IMR-90 (cell line): ENCODE results near the gene PLEKHH1. TPM values are rescaled to one million over a fixed set of nuclear protein-coding genes. Genes with fewer than 3 reads are reported as not detected.

Experiments
- ATAC-seq: fragments of 200-7000 bp; cut with Tn5 transposase; 2 replicates; pipeline ENCODE4 v1.9.1; 2020; ENCODE audit warnings: low read depth, mild to moderate bottlenecking, moderate library complexity
- BruUV-seq: library from RNA; stranded (reverse); fragments of 400-500 nt; replicated peaks from 2 replicates; lab custom pipeline; 2021; lab: Mats Ljungman, UMichigan
- CTCF ChIA-PET: fragments of 300-600 bp; formaldehyde crosslinking; extraction: SDS; loops from one replicate; lab custom pipeline; 2021; ENCODE audit warnings: antibody characterized with exemption; lab: Yijun Ruan, JAX
- POLR2A ChIA-PET: fragments of 300-600 bp; sonication (Branson Sonifier 250); formaldehyde crosslinking; loops from one replicate; lab custom pipeline; 2022; ENCODE audit warnings: antibody characterized with exemption; ENCODE audit not compliant: unreplicated experiment; lab: Charles Lee
- DNase-seq: peaks from one replicate; pipeline ENCODE4 v3.0.0; 2013
- H2AFZ ChIP-seq: replicated peaks from 2 replicates; pipeline ENCODE3; 2013; ENCODE audit warnings: low read length, mild to moderate bottlenecking; ENCODE audit not compliant: poor library complexity
- H2AK5ac ChIP-seq: 2 replicates; pipeline ENCODE4 v1.6.1; 2013; ENCODE audit warnings: low read depth, low read length, inconsistent platforms
- H2AK9ac ChIP-seq: replicated peaks from 2 replicates; pipeline ENCODE3; 2013; ENCODE audit warnings: mild to moderate bottlenecking, low read depth, low read length, moderate library complexity; ENCODE audit not compliant: poor library complexity
- H2BK120ac ChIP-seq: 2 replicates; pipeline ENCODE4 v1.6.1; 2013; ENCODE audit warnings: low read depth, low read length, inconsistent platforms
- H2BK15ac ChIP-seq: 3 replicates; pipeline ENCODE4 v1.6.1; 2013; ENCODE audit warnings: low read depth, low read length, inconsistent platforms
- H2BK20ac ChIP-seq: 2 replicates; pipeline ENCODE4 v1.6.1; 2013; ENCODE audit warnings: low read depth, mild to moderate bottlenecking, inconsistent platforms, low read length, moderate library complexity
- H2BK5ac ChIP-seq: 2 replicates; pipeline ENCODE4 v1.6.1; 2013; ENCODE audit warnings: mild to moderate bottlenecking, low read depth, low read length, inconsistent platforms; ENCODE audit not compliant: poor library complexity, severe bottlenecking
- H3K14ac ChIP-seq: replicated peaks from 2 replicates; pipeline ENCODE4 v1.6.1; 2013; ENCODE audit warnings: low read depth, low read length, inconsistent platforms
- H3K18ac ChIP-seq: 2 replicates; pipeline ENCODE4 v1.6.1; 2013; ENCODE audit warnings: low read depth, low read length, control low read depth
- H3K23ac ChIP-seq: 2 replicates; pipeline ENCODE4 v1.6.1; 2013; ENCODE audit warnings: low read depth, low read length, inconsistent platforms
- H3K27ac ChIP-seq: 2 replicates; pipeline ENCODE4 v1.5.1; 2013; ENCODE audit warnings: mild to moderate bottlenecking, control low read depth, low read length; ENCODE audit not compliant: insufficient read depth
- H3K27me3 ChIP-seq: 2 replicates; pipeline ENCODE4 v1.6.1; 2013; ENCODE audit warnings: low read length; ENCODE audit not compliant: control insufficient read depth, insufficient read depth
- H3K36me3 ChIP-seq: 2 replicates; pipeline ENCODE4 v1.6.1; 2013; ENCODE audit warnings: low read length, mixed read lengths; ENCODE audit not compliant: control insufficient read depth, insufficient read depth
- H3K4ac ChIP-seq: 2 replicates; pipeline ENCODE4 v1.6.1; 2013; ENCODE audit warnings: low read depth, low read length, inconsistent platforms
- H3K4me1 ChIP-seq: 2 replicates; pipeline ENCODE4 v1.6.1; 2013; ENCODE audit warnings: low read length, mixed read lengths; ENCODE audit not compliant: control insufficient read depth, insufficient read depth
- H3K4me2 ChIP-seq: 2 replicates; pipeline ENCODE4 v1.6.1; 2013; ENCODE audit warnings: low read depth, mild to moderate bottlenecking, control low read depth, low read length, moderate library complexity
- H3K4me3 ChIP-seq: 2 replicates; pipeline ENCODE4 v1.5.1; 2013; ENCODE audit warnings: low read depth, mild to moderate bottlenecking, control low read depth, low read length, moderate library complexity; ENCODE audit not compliant: insufficient read depth
- H3K56ac ChIP-seq: 2 replicates; pipeline ENCODE4 v1.6.1; 2013; ENCODE audit warnings: low read length, inconsistent platforms; ENCODE audit not compliant: insufficient read depth; ENCODE audit errors: extremely low read depth
- H3K79me1 ChIP-seq, 2 experiments: 2 replicates each; pipeline ENCODE4 v1.6.1; 2013; ENCODE audit warnings: low read length in 2 of 2, inconsistent platforms in 1 of 2, low read depth in 1 of 2
- H3K9ac ChIP-seq: 2 replicates; pipeline ENCODE4 v1.6.1; 2013; ENCODE audit warnings: low read depth, low read length, control low read depth
- H3K9me1 ChIP-seq: 2 replicates; pipeline ENCODE4 v1.6.1; 2013; ENCODE audit warnings: low read length, inconsistent platforms; ENCODE audit not compliant: insufficient read depth
- H3K9me3 ChIP-seq: 2 replicates; pipeline ENCODE4 v1.6.1; 2013; ENCODE audit warnings: low read length; ENCODE audit not compliant: control insufficient read depth, insufficient read depth
- H4K20me1 ChIP-seq: 2 replicates; pipeline ENCODE4 v1.6.1; 2013; ENCODE audit warnings: low read length, inconsistent platforms; ENCODE audit not compliant: insufficient read depth
- H4K5ac ChIP-seq: 2 replicates; pipeline ENCODE4 v1.6.1; 2013; ENCODE audit warnings: mild to moderate bottlenecking, low read depth, low read length, control low read depth
- H4K8ac ChIP-seq, 2 experiments: 2 replicates each; pipeline ENCODE4 v1.6.1; 2013; ENCODE audit warnings: low read depth in 2 of 2, low read length in 2 of 2, control low read depth in 1 of 2, inconsistent platforms in 1 of 2
- H4K91ac ChIP-seq: 2 replicates; pipeline ENCODE4 v1.6.1; 2013; ENCODE audit warnings: low read depth, low read length, inconsistent platforms; ENCODE audit not compliant: insufficient read depth
- RAD21 ChIP-seq: IDR thresholded peaks from 2 replicates; pipeline ENCODE4 v1.6.1; 2012; ENCODE audit warnings: low read length, improper control_type of control experiment
- RCOR1 ChIP-seq: IDR thresholded peaks from 2 replicates; pipeline ENCODE4 v1.6.1; 2012; ENCODE audit warnings: mild to moderate bottlenecking, low read length, improper control_type of control experiment; ENCODE audit not compliant: insufficient replicate concordance
- WGBS, 2 experiments: methylation state at CpG; one replicate each; pipeline versions ENCODE4 v1.1.5 to v1.1.7; 2013; ENCODE audit warnings: missing lambda C conversion rate in 2 of 2; ENCODE audit not compliant: insufficient read length in 1 of 2; ENCODE audit errors: extremely low coverage in 2 of 2; 5-methylcytosine and 5-hydroxymethylcytosine counted together
- dilution Hi-C: fragments of 300-500 bp; cut with HindIII; formaldehyde crosslinking; loops from one replicate; pipeline ENCODE4 v1.14.3; 2018; ENCODE audit warnings: low sequenced_read_pairs; ENCODE audit not compliant: unreplicated experiment
- in situ Hi-C: fragments of 300-500 bp; cut with MboI; formaldehyde crosslinking; loops from 3 replicates; pipeline ENCODE4 v1.14.3; 2019; ENCODE audit warnings: low sequenced_read_pairs, inconsistent platforms, mixed read lengths
- intact Hi-C: fragments of 100-400 bp; cut with micrococcal nuclease; formaldehyde crosslinking; loops from 2 replicates; pipeline ENCODE4 v1.10.0; 2022
- polyA plus RNA-seq, 3 experiments: library from polyadenylated mRNA; depleted of rRNA; stranded (reverse); fragments of >200 nt; gene quantifications; 2 replicates each; pipeline ENCODE4 v1.2.3, GENCODE V29; 2012; ENCODE audit warnings: low replicate concordance in 1 of 3
- total RNA-seq: library from RNA; depleted of rRNA; stranded (reverse); fragments of >200 nt; gene quantifications from 2 replicates; pipeline ENCODE4 v1.2.3, GENCODE V29; 2012

Gene PLEKHH1
- total and polyA plus RNA-seq, 2 of the 4 experiments (the other 2 are of a cell fraction): under 0.01 to 0.34 TPM

DNA sequence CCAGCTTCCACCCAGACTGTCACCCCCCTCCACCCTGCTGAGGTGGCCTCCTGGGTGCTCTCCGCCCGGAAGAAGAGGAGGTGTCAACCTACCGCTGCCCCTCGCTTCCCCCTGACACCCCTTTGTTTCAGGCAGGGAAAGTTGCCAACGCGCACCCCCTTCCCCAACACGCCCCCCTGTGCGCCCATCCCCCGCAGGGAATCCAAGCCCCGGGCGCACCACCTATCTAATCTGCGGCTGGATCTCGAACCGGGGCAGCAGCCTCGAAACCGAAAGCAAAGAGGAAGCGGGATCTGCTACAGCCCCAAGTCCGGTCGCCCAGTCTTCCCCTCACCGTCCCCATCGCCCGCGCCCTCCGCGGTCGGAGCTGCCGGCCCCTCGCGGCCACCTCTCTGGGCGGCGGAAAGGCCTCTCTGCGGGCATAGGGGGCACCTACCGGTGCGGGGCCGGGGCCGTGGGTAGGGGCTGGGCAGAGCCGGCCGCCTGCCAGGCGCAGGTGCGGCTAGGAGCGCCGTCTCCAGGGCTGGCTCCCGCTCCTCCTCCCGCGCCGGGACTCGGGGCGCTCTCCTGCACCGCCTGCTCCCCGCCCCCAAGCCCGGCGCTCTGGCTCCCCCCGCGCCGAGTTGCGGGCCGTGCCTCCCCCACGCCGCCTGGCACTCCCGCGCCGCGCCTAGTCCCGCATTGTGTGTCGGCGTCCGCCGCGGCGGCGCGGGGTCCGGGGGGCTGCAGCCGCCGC, 18.3 kb upstream of the PLEKHH1 start:
- Histone ChIP-seq H3K27ac (no peak overlapping the region), H2BK20ac (no peak overlapping the region), H2AFZ (peak overlapping the region; percentile 83), H4K8ac (no peak overlapping the region), H4K91ac (no peak overlapping the region), H3K18ac (no peak overlapping the region), H4K5ac (no peak overlapping the region), H3K23ac (no peak overlapping the region), H2BK5ac (no peak overlapping the region), H3K9me3 (no peaks in the 10 kb centered on the region), H3K27me3 (peaks cover 69% of the 10 kb centered on the region), H3K4me1 (no peaks in the 10 kb centered on the region), H3K9me1 (no peaks in the 10 kb centered on the region), H3K56ac (no peak overlapping the region), H3K36me3 (no peaks in the 10 kb centered on the region), H2AK5ac (no peak overlapping the region), H3K4ac (no peak overlapping the region), H2BK120ac (no peak overlapping the region), H4K20me1 (no peaks in the 10 kb centered on the region), H3K4me2 (peak overlapping the region; percentile 81), H2AK9ac (peak overlapping the region; percentile 44), H3K9ac (no peak overlapping the region), H3K4me3 (peak overlapping the region; percentile 59), H3K79me1 (no peaks in the 10 kb centered on the region), H3K14ac (no peak overlapping the region), H2BK15ac (no peak overlapping the region)
- peak; percentile 33 for DNase-seq
- ChIA-PET CTCF (interaction anchor here (0.6 kb wide), 1 partner anchor 218 kb away, joined by 3 read pairs; no protein-coding TSS in a partner anchor), POLR2A (no interaction called here)
- intact Hi-C loops: no loop called here
- peak; percentile 15 for TF ChIP-seq RCOR1
- no peak for TF ChIP-seq RAD21
- WGBS, 2 experiments: 0% methylated on average over 26 of the region's 75 CpGs; no CpG with 5 or more reads in 1 of the 2 experiments
- no TSS peak for BruUV-seq
- peak; percentile 82 for ATAC-seq
- in situ Hi-C loops: no loop called here
- dilution Hi-C loops: no loop called here
